Muscle of arm (tissue), 12 donors: ENCODE measurements around the gene ZNF205. TPM values are rescaled to one million over a fixed set of nuclear protein-coding genes. Genes with fewer than 3 reads are reported as not detected.
A peak's percentile ranks its signal among the peaks of the same experiment; 100 is the strongest.

Experiments
- DNase-seq: peaks from one replicate; pipeline ENCODE4 v3.0.0-alpha.2; 2013
- polyA plus RNA-seq, 12 donors: library from polyadenylated mRNA; unstranded; fragments of 120-200 nt; gene quantifications; one replicate each; pipeline ENCODE4 v1.2.1, GENCODE V29; 2013; ENCODE audit not compliant: insufficient read length in 12 of 12

Gene ZNF205
- polyA plus RNA-seq, 12 donors: 10.3 to 20.5 (median 12.4) TPM; not detected in 1

GRCh38 chr16:3147046-3147756 is 34.8 kb downstream of the ZNF205 start:
- DNase-seq: no peak

- no peak for DNase-seq
Measured at GRCh38 chr16:3147757-3148104, 35.3 kb downstream of the ZNF205 start.

GRCh38 chr16:3148256-3149192 is 36.1 kb downstream of the ZNF205 start:
- no peak for DNase-seq

GRCh38 chr16:3149193-3149530 is 36.8 kb downstream of the ZNF205 start:
- no peak for DNase-seq

- DNase-seq: peak; percentile 50
Measured at GRCh38 chr16:3149630-3150345, 37.4 kb downstream of the ZNF205 start.

GRCh38 chr16:3150346-3151218 is 38.2 kb downstream of the ZNF205 start:
- DNase-seq: peak; percentile 97

GRCh38 chr16:3152027-3152276 is 39.6 kb downstream of the ZNF205 start:
- no peak for DNase-seq

- peak; percentile 95 for DNase-seq
Measured at GRCh38 chr16:3152277-3152990, 40.0 kb downstream of the ZNF205 start.

GRCh38 chr16:3152991-3153368 is 40.6 kb downstream of the ZNF205 start:
- no peak for DNase-seq

- DNase-seq: no peak
Measured at GRCh38 chr16:3155181-3155580, 42.8 kb downstream of the ZNF205 start.

- no peak for DNase-seq
Measured at GRCh38 chr16:3155972-3156371, 43.6 kb downstream of the ZNF205 start.

GRCh38 chr16:3157229-3158025 is 45.0 kb downstream of the ZNF205 start:
- peak; percentile 85 for DNase-seq

GRCh38 chr16:3158026-3158509 is 45.7 kb downstream of the ZNF205 start:
- peak; percentile 29 for DNase-seq

- peak; percentile 81 for DNase-seq
Measured at GRCh38 chr16:3158510-3159314, 46.3 kb downstream of the ZNF205 start.

- DNase-seq: no peak
Measured at GRCh38 chr16:3161235-3162018, 49.0 kb downstream of the ZNF205 start.

GRCh38 chr16:3164121-3164991 is 52.0 kb downstream of the ZNF205 start:
- DNase-seq: no peak

- DNase-seq: no peak
Measured at GRCh38 chr16:3165111-3165822, 52.9 kb downstream of the ZNF205 start.
